ENCODE results near the gene SLC31A1.
"Not testable (repeated sequence)": the region's sequence is repeated elsewhere in the genome, so short reads cannot be mapped to it uniquely, and the experiment has no call there.

Gene SLC31A1

DNA sequence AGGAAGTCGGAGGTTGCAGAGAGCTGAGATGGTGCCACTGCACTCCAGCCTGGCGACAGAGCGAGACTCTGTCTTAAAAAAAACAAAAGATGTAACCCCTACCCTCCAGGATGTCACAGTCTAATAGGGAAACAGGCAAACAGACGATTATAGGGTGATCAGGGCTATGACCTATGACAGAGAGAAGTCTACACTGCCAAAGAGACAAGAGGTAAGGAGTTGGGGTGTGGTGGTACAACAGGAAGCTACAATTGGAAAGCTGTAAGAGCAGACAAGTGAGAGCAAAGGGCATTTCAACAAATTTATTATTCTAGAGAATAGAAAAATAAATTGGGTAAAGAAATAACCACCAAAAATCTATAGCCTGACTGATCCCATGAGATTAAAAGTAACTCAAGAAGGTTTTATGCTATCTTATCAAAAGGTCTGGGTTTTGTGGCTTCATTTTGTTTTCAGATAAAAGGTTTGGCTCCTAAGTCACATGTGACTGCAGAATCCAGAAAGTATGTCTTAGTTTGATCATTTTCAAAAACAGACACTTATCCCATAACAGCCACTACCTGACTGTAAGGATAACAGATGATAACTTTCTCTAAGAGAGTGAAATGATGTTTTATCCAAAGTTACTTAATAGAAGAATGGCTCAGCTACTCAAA, 46.7 kb downstream of the SLC31A1 start:
- no peak for DNase-seq

DNA sequence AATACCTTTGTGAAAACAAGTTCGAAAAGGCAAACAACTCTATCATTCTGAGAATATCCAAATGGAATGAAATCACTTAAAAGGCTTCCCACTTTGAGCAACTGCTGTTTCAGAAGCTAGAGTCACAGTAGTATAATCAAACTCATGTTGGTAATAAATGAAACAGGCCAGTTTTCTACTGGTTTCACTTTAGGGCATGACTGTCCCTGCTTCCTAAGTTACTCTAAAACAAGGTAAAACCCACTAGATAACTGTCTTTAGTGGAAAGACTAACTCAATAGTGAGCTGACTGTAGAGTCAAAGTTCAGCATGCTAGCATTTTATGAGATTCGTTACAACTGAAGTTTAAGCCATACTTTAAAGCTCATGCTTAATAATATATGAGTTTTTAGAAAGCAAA, 48.0 kb downstream of the SLC31A1 start:
- DNase-seq, result no peak

DNA sequence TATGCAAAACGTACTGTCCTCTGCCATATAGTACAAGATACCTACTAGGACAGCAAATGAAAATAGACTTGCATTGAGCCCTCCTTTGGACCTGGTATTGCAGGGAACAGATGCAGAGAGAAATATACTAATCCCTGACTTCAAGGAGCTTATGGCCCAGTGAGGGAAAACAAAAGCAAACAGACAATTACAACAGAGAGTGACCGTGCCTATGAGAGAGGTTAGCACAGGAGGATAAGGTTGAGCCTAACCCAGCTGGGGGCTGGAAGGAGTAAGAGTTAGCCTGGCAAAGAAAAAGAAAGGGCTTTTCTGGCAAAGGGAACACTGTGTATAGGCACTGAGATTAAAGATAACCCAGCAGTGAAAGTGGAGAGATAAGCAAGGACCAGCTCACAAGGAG, 48.5 kb downstream of the SLC31A1 start:
- DNase-seq, result no peak

DNA sequence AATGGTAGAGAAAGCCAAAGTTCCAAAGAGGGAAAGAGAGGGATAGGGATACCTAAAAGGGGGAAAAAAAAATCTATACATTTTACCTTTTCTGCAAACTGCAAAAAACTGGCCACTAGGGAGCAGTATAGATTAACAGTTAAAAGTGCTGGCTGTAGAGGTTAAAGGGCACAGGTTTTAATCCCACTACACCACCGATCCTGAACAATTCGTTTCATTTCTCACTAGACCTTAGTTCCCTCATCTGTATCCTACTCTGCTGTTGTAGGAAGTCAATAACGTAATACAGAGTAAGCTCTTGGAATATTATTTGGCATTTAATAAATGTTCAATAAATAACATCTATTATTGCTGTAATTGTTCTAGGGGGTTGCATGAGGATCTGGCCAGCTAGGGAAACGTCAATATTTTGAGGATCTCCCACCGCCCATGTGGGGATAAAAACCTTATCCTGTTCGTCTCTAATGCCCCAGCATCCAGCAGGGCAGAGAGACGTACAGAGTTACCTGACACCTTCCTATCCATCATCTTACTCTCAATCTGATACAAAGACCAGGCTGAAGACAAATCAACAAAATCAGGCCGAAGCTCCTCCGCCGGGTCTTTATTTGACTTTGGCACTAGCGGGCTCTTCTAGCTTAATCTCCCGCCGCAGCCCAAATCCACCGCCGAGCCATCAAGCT, 53.3 kb downstream of the SLC31A1 start:
- DNase-seq, result no peak

DNA sequence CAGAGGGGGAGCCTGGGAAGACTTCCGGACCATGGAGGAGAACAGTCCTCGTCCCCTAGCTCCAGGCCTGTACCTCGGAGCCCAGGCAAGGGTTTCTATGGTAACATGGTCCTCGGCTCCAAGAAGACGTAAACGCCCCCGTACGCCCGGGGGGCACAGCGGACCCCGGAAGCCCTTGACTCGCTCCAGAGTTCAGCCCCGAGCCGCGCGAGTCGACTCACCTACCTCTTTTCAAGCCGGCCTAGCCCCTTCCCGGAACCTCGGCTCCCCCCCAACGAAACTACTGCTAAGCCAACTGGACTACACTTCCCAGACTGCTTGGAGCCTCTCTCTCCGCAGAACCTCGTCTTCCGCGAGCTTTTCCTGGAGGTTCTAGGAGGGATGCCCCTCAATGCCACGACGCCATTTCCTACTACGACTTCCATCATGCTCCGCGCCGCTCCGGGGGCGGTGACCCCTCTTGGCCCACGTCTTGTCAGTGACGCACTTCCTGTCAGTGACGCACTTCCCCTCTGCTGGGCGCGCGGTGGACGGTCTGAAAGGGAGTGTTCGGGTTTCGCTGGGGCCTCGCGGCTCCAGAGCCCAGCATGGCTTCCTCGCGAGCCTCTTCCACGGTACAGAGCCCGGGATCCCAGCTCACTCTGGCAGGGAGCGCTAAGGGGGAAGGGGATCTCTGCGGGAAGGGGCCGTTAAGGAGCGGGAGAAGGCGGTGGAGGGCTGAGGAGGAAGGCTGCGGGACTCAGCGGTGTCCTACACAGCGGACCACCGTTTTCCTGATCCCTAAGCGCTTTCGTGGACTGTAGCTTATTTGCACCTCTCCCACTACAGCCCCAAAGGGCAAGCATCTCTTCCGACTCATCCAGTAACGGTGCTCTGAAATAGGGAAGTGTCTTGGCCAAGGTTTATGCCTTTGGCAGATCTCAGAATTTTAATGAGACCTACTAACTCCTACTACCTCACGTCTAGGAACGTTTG, 54.1 kb downstream of the SLC31A1 start, which contains the start of the genes CDC26 and PRPF4:
Gene CDC26, minus strand, starts transcription at position 416 of the 975 bp plus-strand sequence. CDS start 3,065 bp downstream, outside the sequence.
Gene PRPF4, plus strand, starts transcription at position 502 of the 975 bp plus-strand sequence. Its CDS starts 86 bp downstream, at position 588.
- peak; percentile 96 for DNase-seq

DNA sequence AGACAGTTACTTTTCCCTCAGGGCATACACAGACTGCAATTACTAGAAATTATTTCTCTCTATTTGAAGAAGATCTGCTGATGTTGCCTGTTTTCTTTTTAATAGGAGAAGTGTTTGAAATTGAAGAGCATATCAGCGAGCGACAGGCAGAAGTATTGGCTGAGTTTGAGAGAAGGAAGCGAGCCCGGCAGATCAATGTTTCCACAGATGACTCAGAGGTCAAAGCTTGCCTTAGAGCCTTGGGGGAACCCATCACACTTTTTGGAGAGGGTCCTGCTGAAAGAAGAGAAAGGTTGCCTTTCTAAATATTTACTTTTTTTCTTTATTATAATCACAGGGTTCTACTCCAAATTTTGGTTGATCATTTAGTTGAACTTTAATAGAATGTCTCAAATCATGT, 57.5 kb downstream of the SLC31A1 start:
- DNase-seq, result no peak

DNA sequence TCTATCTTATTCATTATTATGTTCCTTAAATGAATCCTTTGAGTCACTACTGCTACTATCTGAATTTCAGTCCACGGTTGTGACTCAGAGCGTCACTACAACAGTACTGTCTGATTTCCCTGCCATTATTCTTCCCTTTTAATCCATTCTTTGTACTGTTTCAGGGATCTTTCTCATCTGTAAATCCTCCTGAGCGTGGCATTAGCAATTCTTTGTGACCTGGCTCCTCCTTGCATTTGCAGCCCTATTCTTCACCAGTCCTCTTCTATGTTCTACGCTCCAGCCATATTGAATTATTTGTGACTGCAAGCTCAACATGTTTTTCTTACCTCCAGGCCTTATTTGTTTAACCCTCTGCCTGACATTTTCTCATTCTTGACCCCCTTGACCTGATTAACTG, 60.0 kb downstream of the SLC31A1 start:
- no peak for DNase-seq

DNA sequence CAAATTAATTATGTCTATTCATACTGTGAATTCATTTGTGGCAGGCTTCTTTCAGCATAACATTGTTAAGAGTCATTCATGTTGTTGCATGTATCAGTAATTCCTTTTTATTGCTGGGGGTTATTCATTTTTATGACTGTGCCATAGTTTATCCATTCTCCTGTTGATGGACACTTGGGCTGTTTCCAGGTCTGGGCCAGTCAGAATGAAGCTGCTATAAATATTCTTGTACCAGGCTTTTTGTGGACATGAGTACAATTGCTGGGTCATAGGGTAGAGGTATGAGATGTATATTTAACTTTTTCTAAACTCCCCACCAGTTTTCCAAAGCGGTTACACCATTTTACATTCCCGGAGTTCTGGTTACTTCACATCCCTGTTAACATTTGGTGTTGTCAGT, 67.7 kb downstream of the SLC31A1 start:
- no peak for DNase-seq

DNA sequence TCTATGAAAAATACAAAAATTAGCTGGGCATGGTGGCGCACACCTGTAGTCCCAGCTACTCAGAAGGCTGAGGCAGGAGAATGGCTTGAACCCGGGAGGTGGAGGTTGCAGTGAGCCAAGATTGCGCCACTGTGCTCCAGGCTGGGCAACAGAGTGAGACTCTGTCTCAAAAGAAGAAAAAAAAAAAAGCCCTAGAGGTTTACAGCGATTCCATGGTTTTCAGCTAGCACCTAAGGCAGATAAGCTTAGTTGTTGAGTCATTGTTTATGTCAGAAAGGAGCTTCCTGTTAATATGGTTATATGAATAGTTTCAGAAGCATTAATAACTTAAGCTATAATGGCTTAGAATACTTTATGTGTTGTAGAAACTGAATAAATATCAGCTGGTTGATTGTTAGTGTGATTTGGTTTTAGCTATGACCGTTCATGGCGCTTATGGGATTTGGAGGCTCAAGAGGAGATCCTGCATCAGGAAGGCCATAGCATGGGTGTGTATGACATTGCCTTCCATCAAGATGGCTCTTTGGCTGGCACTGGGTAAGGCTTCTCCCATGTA, 68.8 kb downstream of the SLC31A1 start:
- DNase-seq, result no peak

DNA sequence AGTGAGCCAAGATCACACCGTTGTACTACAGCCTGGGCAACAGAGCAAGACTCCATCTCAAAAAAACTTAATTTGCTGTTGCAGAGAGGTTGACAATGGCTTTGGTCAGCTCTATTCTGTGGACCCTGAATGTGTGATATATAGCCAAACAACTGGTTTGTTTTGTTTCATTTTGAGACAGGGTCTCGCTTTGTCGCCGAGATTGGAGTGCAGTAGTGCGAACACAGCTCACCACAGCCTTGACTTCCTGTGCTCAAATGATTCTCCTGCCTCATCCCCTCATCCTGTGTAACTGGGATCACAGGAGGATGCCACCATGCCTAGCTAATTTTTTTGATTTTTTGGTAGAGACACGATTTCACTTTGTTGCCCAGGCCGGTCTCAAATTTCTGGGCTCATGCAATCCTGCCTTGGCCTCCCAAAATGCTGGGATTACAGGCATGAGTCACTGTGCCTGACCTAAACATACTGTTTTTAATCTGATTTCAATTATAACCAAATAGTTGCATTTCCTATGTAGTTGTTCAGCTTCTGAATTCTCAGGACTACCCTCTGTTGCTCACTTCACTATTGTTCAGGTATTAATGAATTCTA, 72.0 kb downstream of the SLC31A1 start:
- DNase-seq, result no peak

DNA sequence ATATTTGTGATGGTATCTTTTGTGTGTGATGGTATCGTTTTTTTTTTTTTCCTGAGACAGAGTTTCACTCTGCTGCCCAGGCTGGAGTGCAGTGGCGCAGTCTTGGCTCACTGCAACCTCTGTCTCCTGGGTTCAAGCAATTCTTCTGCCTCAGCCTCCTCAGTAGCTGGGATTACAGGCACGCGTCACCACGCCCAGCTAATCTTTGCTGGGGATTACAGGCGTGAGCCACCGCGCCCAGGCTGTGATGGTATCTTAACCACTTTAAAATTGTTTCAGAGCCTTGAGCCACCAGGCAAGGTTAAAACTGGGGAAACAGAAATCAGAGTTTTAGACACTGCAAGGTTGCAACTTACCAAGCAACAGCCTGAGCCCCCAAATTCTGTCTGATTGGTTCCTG, 74.9 kb downstream of the SLC31A1 start:
- not testable (repeated sequence) for DNase-seq

DNA sequence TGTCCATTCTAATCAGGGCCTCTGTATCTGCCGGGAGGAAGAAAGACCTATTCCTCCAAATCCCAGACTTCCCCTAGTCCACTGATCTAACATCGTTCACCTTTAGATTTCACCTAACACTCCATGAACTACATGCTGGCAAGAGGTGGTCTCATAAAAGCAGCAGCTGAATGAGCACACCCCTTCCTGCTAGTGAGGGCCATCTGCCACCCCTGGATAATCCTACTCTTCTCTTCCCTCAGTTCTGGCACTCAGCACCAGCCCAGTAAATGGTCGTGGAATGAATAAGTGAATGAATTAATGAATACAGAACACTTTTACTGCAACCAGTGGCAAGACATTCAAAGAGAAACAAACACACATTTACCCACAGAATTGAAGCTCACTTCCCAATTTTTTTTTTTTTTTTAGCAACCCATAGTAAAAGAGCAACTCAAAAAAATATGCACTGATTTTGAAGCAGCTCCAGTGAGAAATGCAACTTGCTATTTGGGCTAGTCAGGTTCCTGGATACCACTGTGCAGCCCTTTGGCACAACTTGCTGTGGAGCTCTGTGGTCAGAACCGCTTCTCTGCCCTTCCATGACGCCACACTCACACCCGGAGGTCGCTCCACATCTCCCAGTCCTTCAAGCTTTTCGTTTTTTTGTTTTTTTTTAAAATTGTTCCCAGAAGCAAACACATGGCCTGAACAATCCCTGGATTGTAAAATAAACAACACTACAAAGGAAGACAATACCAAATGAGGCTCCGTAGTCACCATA, 75.6 kb downstream of the SLC31A1 start:
- no peak for DNase-seq

DNA sequence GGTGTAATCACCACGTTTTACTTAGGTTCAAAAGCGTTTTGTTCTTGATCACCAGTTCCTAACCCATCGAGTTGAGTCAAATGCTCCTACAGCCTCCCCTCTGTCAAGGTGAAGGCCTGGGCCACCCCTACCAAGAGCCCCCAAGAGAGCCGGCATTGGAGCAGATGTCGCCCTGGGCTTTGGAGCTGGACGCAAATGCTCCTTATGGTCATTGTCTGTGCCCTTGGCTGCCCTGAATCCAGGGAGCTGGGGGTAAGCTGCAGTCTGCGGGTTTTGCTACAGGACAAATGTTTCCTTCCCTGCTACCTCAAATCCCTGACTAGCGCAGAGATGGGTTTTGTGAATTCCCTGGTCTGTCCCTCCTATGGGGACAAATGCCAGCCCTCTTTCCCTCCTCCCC, 77.0 kb downstream of the SLC31A1 start:
- no peak for DNase-seq

DNA sequence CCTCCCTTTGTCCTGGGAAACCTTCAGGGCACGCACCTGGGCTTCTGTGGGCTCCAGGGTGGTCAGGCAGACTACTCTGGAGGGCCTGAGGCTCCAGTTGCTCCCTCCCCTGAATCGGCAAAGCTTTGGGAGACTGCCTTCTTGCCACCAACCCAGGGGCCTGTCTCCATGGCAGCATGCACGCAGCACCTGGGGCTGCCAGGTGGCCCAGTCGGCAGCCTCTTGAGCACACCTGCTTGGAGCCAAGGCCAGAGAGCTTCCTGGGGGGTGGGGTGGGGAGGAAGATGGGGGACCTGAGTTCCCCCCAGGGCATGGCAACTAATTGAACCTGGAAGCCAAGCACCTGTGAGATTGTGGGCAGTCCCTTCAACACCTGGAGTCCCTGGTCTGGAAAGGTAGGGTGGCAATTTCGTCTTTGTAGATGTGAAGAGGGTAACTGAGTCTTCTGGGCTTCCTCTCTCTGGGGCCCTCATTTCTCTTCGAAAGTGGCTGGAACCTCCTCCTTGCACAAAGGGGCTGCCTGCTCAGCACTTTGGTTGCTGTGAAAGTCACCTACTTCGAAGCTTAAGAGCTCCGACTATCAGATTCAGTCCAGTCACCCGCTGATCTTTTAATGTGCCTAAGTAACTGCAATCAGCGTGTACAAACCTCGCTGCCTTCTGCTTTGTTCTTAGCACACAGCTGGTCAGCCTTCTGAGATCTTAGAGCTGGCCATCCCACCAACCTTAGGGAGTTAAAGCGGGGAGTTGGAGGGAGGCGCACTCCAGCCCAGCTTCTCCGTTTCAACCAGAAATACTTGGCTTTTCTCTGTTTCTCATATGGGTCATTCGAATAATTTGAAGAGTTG, 77.8 kb downstream of the SLC31A1 start:
- no peak for DNase-seq

DNA sequence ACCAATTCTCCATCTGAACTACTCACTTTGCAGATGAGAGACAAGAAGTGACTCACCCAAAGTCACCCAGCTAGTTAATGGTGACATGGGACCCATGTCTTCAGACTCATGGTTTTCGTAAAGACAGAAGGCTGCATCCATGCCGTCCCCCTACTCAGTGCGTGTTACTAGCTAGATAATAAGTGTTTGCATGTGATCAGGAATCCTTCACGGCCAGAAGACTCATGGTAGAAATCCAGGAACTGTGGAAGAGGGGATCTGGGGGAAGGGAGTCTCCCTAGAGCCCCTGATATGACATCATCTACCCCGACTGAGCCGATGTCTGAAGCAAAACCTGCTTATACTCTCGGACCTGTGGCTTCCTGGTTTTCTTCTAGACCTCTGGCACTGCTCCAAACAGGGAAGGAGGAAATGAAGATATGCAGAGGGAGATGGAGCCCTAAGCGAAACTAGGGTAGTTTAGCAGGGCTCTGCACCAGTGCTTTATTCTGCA, 78.5 kb downstream of the SLC31A1 start:
- DNase-seq, result no peak

DNA sequence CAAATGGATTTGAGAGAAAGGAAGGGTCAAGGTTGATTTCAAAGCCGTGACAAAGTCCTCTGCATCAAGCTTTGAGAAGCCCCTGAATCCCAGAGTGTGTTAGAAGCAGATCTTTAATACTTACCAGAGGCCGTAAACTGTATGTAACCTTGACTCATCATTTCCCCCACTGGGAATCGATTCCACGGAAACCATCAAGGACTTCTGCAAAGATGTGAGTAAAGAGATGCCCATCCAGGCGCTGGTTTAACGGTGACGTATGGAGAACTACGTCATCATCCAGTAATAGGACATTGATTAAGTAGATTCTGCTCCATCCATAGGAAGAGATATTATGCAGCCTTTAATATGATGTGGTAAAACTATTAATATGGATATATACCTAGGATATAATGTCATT, 80.2 kb downstream of the SLC31A1 start:
- DNase-seq, result no peak

DNA sequence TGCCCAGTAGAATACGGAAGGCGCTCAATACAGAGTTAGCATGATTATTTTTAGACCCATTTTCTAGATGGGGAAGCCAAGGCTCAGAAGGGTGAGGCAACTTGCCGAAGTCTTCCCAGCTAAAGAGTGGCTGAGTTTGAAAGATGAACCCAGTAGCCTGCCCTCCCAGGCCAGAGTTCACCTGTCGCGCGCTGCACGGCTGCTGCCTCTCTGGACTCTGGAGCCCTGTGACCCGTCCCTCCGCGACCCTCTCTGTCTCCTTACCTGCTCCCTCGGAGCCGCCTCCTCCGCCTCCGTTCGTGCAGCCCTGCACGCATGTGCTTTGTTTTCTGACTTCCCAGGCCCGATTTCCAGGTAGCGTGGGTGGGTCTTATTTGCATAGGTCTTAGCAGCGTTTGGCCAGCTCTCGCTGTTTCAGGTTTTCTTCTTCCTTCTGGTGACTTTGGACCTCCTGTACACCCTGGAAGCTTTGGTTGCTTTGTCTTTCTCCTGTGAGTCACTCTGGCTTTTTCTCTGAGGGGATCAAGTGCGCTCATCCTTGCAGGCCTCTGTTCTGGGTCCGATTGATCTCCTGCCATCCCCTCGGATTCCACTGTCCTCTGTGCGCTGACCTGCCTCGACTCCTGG, 81.6 kb downstream of the SLC31A1 start, which contains the start of gene RNF183:
Gene RNF183, minus strand, starts transcription at position 585 of the 627 bp plus-strand sequence. CDS start 5,192 bp downstream, outside the sequence.
- DNase-seq, result no peak

DNA sequence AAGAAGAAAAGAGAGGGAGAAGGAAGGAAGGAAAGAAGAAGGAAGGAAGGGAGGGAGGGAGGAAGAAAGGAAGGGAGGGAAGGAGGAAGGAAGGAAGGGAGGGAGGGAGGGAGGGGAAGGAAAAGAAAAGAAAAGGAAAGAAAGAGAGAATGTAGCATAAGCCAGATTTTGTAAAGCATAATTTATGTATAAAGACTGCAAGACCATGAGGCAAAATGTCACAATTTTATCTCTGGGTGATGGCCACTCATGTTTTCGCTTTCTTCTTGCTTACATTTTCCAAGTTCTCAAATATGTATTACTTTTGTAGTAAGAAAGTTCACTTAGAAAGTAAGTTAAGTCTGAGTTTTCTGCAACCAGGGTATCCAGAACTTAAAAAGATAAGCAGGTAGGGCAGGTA, 85.2 kb downstream of the SLC31A1 start:
- DNase-seq, result no peak

DNA sequence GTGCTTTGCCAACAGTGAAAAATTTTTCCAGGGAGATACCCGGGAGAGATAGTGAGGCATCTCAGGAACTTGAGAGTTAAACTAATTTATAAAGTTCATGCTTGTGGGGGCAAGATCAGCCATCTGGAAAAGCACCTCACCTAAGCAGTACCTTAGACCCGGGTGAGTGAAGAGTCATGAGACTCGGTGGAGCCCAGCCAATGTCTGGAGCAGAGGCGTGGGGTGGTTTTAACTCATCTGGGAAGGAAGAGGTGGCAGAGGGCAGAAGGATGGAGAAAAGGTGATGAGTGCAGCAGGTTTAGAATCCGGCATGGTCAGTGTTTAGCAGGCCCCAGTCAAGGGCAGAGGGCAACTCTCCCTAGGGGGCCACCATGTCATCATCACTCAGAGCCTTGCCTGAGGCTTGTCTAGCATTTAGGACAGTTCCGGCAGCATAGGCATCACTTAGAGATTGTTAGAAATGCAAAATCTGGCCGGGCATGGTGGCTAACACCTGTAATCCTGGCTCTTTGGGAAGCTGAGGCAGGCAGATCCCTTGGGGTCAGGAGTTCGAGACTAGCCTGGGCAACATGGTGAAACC, 86.1 kb downstream of the SLC31A1 start:
- DNase-seq, result no peak

All from CD4-positive, alpha-beta T cell treated with Interleukin-15 for 1 hour (primary cell).